Transverse colon (tissue), 4 donors: Measurements from ENCODE around the gene SYPL1. TPM values are rescaled to one million over a fixed set of nuclear protein-coding genes. Genes with fewer than 3 reads are reported as not detected.

ENCODE experiments used
- DNase-seq: peaks from one replicate; pipeline ENCODE4 v3.0.0-alpha.2; 2019
- H3K27ac ChIP-seq, 4 donors: fragments of 200-600 bp; sonication (generic); 2 replicates each; pipeline ENCODE4 v1.5.1; 2016 to 2018; ENCODE audit warnings: inconsistent platforms in 4 of 4
- H3K27me3 ChIP-seq: fragments of 200-600 bp; sonication (generic); 2 replicates; pipeline ENCODE4 v1.5.1; 2017; ENCODE audit warnings: inconsistent platforms
- H3K36me3 ChIP-seq, 4 donors: fragments of 200-600 bp; sonication (generic); 2 replicates each; pipeline ENCODE4 v1.5.1; 2017 to 2019; ENCODE audit warnings: inconsistent platforms in 4 of 4
- H3K4me1 ChIP-seq, 4 donors: fragments of 200-600 bp; sonication (generic); 2 replicates each; pipeline ENCODE4 v1.5.1; 2017 to 2020; ENCODE audit warnings: inconsistent platforms in 4 of 4
- H3K4me3 ChIP-seq, 4 donors: fragments of 200-600 bp; sonication (generic); 1 replicate in 1 of 4; 2 replicates in 3 of 4; pipeline versions ENCODE4 v1.5.1 to v1.6.1; 2017 to 2019; ENCODE audit warnings: inconsistent platforms in 4 of 4
- H3K9me3 ChIP-seq, 2 donors: fragments of 200-600 bp; sonication (generic); 2 replicates each; pipeline ENCODE4 v1.5.1; 2017 to 2019; ENCODE audit warnings: inconsistent platforms in 2 of 2
- CTCF ChIP-seq, 5 experiments: fragments of 200-600 bp in 3 of 5; fragments of 450-650 bp in 2 of 5; sonication (generic) in 3 of 5; IDR thresholded peaks; 1 replicate in 2 of 5; 2 replicates in 3 of 5; pipeline ENCODE4 v1.5.1; 2016 to 2017; ENCODE audit warnings: antibody characterized with exemption in 5 of 5, inconsistent platforms in 3 of 5, mild to moderate bottlenecking in 2 of 5, moderate library complexity in 1 of 5
- EP300 ChIP-seq: sonication (generic); formaldehyde crosslinking; IDR thresholded peaks from one replicate; pipeline ENCODE4 v1.6.1; 2017; ENCODE audit warnings: antibody characterized with exemption, low read depth
- POLR2A ChIP-seq: fragments of 450-650 bp; IDR thresholded peaks from one replicate; pipeline ENCODE4 v1.6.1; 2016; ENCODE audit warnings: antibody characterized with exemption, mild to moderate bottlenecking, moderate library complexity
- POLR2AphosphoS5 ChIP-seq, 3 donors: sonication (generic); formaldehyde crosslinking; IDR thresholded peaks; one replicate each; pipeline ENCODE4 v1.6.1; 2016; ENCODE audit warnings: antibody characterized with exemption in 3 of 3
- WGBS, 2 donors: methylation state at CpG; one replicate each; pipeline ENCODE4 v1.1.5; 2018; ENCODE audit warnings: low coverage in 1 of 2; 5-methylcytosine and 5-hydroxymethylcytosine counted together
- in situ Hi-C, 4 donors: fragments of 200-750 bp; cut with MboI; loops; one replicate each; pipeline versions ENCODE4 v1.15.0 to v1.15.1; 2017; ENCODE audit warnings: low sequenced_read_pairs in 3 of 4, low pct_ligation_motif_present in 1 of 4, low pct_unique_long_range_greater_than_20kb in 1 of 4
- intact Hi-C: fragments of 100-400 bp; cut with DNase I; formaldehyde crosslinking; loops from one replicate; pipeline ENCODE4 v1.15.1; 2023; ENCODE audit warnings: low total_unique reads
- total RNA-seq, 4 donors: library from RNA; depleted of rRNA; stranded (reverse); fragments of >200 nt; gene quantifications; one replicate each; pipeline ENCODE4 v1.1.0, GENCODE V29; 2016

The SYPL1 gene
- total RNA-seq, 4 donors from 2014 or later = 36.7 to 81.8 (median 59.5) TPM

GRCh38 chr7:106088014-106088413 lies 24.1 kb downstream of the SYPL1 start:
- 92% methylated on average over 1 of the region's 1 CpG; no CpG with 5 or more reads in 1 of the 2 donors for WGBS, 2 donors
- DNase-seq = no peak
- H3K9me3 ChIP-seq = no peaks in the 10 kb centered on the region
- H3K27me3 ChIP-seq = no peaks in the 10 kb centered on the region
- intact Hi-C loops = no loop called here
- in situ Hi-C loops = no loop called here
- H3K36me3 ChIP-seq = peaks cover 0 to 35% (median 9%) of the 10 kb centered on the region in 4 donors
- no peak overlapping the region for H3K27ac ChIP-seq
- peaks cover 0 to 3% (median 0%) of the 10 kb centered on the region in 4 donors for H3K4me1 ChIP-seq
- TF ChIP-seq POLR2AphosphoS5 (IDR thresholded peaks at IDR 0.05) (no peak), POLR2A (no peak), EP300 (no peak), CTCF (IDR thresholded peaks at IDR 0.05) (no peak)
- no peak overlapping the region for H3K4me3 ChIP-seq

GRCh38 chr7:106086062-106086461 lies 26.1 kb downstream of the SYPL1 start:
- H3K9me3 ChIP-seq = no peaks in the 10 kb centered on the region
- intact Hi-C loops (no loop called here), in situ Hi-C loops (no loop called here)
- WGBS, 2 donors = 95% methylated on average over 4 of the region's 4 CpGs
- no peaks in the 10 kb centered on the region for H3K27me3 ChIP-seq
- DNase-seq = no peak
- peaks cover 0 to 3% (median 0%) of the 10 kb centered on the region in 4 donors for H3K4me1 ChIP-seq
- H3K27ac ChIP-seq = no peak overlapping the region
- peaks cover 0 to 18% (median 3%) of the 10 kb centered on the region in 4 donors for H3K36me3 ChIP-seq
- no peak overlapping the region for H3K4me3 ChIP-seq
- TF ChIP-seq EP300 = no peak
- no peak for TF ChIP-seq POLR2A
- no peak for TF ChIP-seq POLR2AphosphoS5 (IDR thresholded peaks at IDR 0.05)
- no peak for TF ChIP-seq CTCF (IDR thresholded peaks at IDR 0.05)

GRCh38 chr7:106085015-106085414 lies 27.1 kb downstream of the SYPL1 start:
- no peak for DNase-seq
- H3K4me1 ChIP-seq = peaks cover 0 to 2% (median 0%) of the 10 kb centered on the region in 4 donors
- in situ Hi-C loops (no loop called here), intact Hi-C loops (no loop called here)
- H3K9me3 ChIP-seq = no peaks in the 10 kb centered on the region
- no peak overlapping the region for H3K27ac ChIP-seq
- peaks cover 0 to 9% (median 1%) of the 10 kb centered on the region in 4 donors for H3K36me3 ChIP-seq
- no peak overlapping the region for H3K4me3 ChIP-seq
- TF ChIP-seq POLR2AphosphoS5 (IDR thresholded peaks at IDR 0.05) = no peak
- TF ChIP-seq EP300 = no peak
- no peak for TF ChIP-seq CTCF (IDR thresholded peaks at IDR 0.05)
- no peak for TF ChIP-seq POLR2A
- no peaks in the 10 kb centered on the region for H3K27me3 ChIP-seq

- Histone ChIP-seq H3K4me3 (no peak overlapping the region), H3K36me3 (peaks cover 0 to 5% (median under 1%) of the 10 kb centered on the region in 4 donors), H3K9me3 (no peaks in the 10 kb centered on the region), H3K27me3 (no peaks in the 10 kb centered on the region), H3K27ac (no peak overlapping the region), H3K4me1 (no peaks in the 10 kb centered on the region)
- DNase-seq = no peak
- 80 to 81% methylated on average over 3 of the region's 3 CpGs for WGBS, 2 donors
- intact Hi-C loops (no loop called here), in situ Hi-C loops (no loop called here)
- TF ChIP-seq POLR2AphosphoS5 (IDR thresholded peaks at IDR 0.05) = no peak
- no peak for TF ChIP-seq POLR2A
- TF ChIP-seq EP300 = no peak
- no peak for TF ChIP-seq CTCF (IDR thresholded peaks at IDR 0.05)
These were observed 28.4 kb downstream of the SYPL1 start for GRCh38 chr7:106083717-106084116.
